ENCODE measurements around the gene SAXO2.
"Not testable (repeated sequence)": the region's sequence is repeated elsewhere in the genome, so short reads cannot be mapped to it uniquely, and the experiment has no call there.

DNA sequence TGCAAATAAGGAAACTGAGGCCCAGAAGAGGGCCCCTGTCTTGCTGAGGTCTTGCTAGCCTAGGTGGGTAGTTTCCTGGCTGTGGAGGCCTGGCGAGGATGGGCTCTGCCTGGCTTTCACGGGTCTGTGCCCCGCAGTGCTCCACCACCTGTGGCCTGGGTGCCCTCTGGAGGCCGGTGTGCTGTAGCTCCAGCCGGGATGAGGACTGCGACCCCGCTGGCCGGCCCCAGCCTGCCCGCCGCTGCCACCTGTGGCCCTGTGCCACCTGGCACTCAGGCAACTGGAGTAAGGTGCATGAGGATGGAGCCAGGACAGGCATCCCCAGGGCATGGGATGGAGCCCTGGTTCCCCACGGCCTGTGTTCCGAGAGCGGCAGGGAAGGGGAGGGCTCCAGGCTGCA is 66.4 kb downstream of the SAXO2 start:
- not testable (repeated sequence) for TF ChIP-seq POLR2AphosphoS5, POLR2A (IDR thresholded peaks at IDR 0.05)
